Cardiac muscle cell (in vitro differentiated cells and primary cell): ENCODE results near the gene PPFIA4. TPM values are rescaled to one million over a fixed set of nuclear protein-coding genes. Genes with fewer than 3 reads are reported as not detected.

Experiments
- DNase-seq, 2 donors: peaks; one replicate each; pipeline versions ENCODE4 v3.0.0 to v3.0.0-alpha.2; 2010 to 2017; ENCODE audit warnings: low read depth in 1 of 2, low spot score in 1 of 2
- H3K27ac ChIP-seq: fragments of 200-600 bp; sonication (generic); 2 replicates; pipeline ENCODE4 v1.5.1; 2016
- H3K27me3 ChIP-seq: fragments of 200-600 bp; sonication (generic); 2 replicates; pipeline ENCODE4 v1.6.0; 2016; ENCODE audit warnings: control low read depth
- H3K36me3 ChIP-seq: fragments of 200-600 bp; sonication (generic); 2 replicates; pipeline ENCODE4 v1.5.1; 2016; ENCODE audit warnings: control low read depth
- H3K4me1 ChIP-seq: fragments of 200-600 bp; sonication (generic); 2 replicates; pipeline ENCODE4 v1.8.1; 2017; ENCODE audit warnings: low read depth, mild to moderate bottlenecking, mixed run types
- H3K4me3 ChIP-seq: fragments of 200-600 bp; sonication (generic); 2 replicates; pipeline ENCODE4 v1.5.1; 2016; ENCODE audit warnings: mild to moderate bottlenecking
- H3K9me3 ChIP-seq: fragments of 200-600 bp; sonication (generic); 2 replicates; pipeline ENCODE4 v1.5.1; 2017; ENCODE audit warnings: low read depth, mild to moderate bottlenecking, control low read depth
- polyA plus RNA-seq: library from polyadenylated mRNA; unstranded; fragments of >200 nt; fragmentation: Nextera tagmentation; extraction: Ambion mirVana; gene quantifications from 2 replicates; pipeline ENCODE4 v1.2.1, GENCODE V29; 2016
- total RNA-seq: library from RNA; depleted of rRNA; stranded (reverse); fragments of >200 nt; gene quantifications from 2 replicates; pipeline ENCODE4 v1.2.3, GENCODE V29; 2016
- TF ChIP-seq, protein P1 (sequence below): IDR thresholded peaks from 2 replicates; pipeline ENCODE4 v1.5.1; 2012; ENCODE audit warnings: low read depth, mild to moderate bottlenecking, low read length

The PPFIA4 gene
- total and polyA plus RNA-seq, 2 experiments from 2014 or later, result 97.5 to 207 TPM

DNA sequence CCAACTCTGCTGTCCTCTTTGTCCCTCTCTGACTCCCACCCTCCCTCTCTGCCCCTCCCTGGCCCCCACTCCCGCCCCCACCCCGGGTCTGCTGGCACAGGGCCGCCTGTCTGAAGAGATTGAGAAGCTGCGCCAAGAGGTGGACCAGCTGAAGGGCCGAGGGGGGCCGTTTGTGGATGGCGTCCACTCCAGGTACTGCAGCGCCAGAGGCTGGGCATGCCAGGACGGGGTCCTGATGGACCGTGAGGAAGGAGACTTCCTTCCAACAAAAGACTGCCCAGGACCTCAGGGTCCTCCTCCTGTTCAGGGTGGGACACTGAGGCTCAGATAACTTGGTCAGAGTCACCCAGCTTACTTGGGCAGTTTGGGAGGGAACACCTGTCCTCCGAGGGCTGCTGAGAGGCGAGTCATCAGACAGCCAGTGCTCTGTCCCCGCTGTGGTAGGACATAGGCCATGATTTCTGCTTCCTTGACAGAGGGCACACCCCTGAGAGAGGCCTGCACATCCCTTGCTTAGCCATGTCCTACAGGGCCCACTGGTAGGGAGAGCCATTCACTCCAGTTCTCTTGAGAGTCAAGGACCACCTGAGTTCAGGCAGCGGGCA, 23.4 kb downstream of the PPFIA4 start:
- H3K4me3 ChIP-seq, result no peak overlapping the region
- H3K27ac ChIP-seq, result no peak overlapping the region
- TF ChIP-seq, protein P1, sequence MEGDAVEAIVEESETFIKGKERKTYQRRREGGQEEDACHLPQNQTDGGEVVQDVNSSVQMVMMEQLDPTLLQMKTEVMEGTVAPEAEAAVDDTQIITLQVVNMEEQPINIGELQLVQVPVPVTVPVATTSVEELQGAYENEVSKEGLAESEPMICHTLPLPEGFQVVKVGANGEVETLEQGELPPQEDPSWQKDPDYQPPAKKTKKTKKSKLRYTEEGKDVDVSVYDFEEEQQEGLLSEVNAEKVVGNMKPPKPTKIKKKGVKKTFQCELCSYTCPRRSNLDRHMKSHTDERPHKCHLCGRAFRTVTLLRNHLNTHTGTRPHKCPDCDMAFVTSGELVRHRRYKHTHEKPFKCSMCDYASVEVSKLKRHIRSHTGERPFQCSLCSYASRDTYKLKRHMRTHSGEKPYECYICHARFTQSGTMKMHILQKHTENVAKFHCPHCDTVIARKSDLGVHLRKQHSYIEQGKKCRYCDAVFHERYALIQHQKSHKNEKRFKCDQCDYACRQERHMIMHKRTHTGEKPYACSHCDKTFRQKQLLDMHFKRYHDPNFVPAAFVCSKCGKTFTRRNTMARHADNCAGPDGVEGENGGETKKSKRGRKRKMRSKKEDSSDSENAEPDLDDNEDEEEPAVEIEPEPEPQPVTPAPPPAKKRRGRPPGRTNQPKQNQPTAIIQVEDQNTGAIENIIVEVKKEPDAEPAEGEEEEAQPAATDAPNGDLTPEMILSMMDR, result no peak
- peaks cover 7% of the 10 kb centered on the region for H3K4me1 ChIP-seq
- no peak for DNase-seq
- H3K27me3 ChIP-seq, result no peaks in the 10 kb centered on the region
- peaks cover 56% of the 10 kb centered on the region for H3K36me3 ChIP-seq
- H3K9me3 ChIP-seq, result no peaks in the 10 kb centered on the region

DNA sequence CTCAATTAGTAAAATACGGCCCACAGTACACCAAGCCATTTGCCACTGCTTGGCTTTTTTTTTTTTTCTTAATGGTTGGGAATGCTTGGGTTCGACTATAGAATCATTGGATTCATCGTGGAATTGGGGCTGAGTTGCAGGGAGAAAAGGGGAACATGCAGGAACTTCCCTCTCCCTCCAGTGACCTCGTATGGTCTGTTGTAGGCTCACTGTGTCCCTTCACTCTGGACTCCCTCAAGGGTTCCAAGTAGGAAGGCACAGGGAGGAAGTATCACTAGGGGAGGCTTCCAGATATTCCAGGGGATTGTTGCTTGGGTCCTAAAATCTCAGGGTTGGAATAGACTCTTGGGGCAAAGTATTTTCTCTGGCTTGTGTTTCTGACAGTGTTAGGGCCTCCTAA, 24.5 kb downstream of the PPFIA4 start:
- no peak for DNase-seq

GRCh38 chr1:203051841-203052324, 25.6 kb downstream of the PPFIA4 start:
- Histone ChIP-seq H3K4me3 (no peak overlapping the region), H3K9me3 (no peaks in the 10 kb centered on the region), H3K27me3 (no peaks in the 10 kb centered on the region), H3K27ac (peak overlapping the region; percentile 22), H3K4me1 (peaks cover 7% of the 10 kb centered on the region), H3K36me3 (peaks cover 61% of the 10 kb centered on the region)
- DNase-seq, result no peak
- TF ChIP-seq, protein P1, result no peak

More for the DNA sequence above, 24.5 kb downstream of the PPFIA4 start:
- H3K27me3 ChIP-seq, result no peaks in the 10 kb centered on the region
- no peak overlapping the region for H3K27ac ChIP-seq
- no peak overlapping the region for H3K4me3 ChIP-seq
- H3K9me3 ChIP-seq, result no peaks in the 10 kb centered on the region
- peaks cover 7% of the 10 kb centered on the region for H3K4me1 ChIP-seq
- TF ChIP-seq, protein P1, result no peak
- H3K36me3 ChIP-seq, result peaks cover 56% of the 10 kb centered on the region

DNA sequence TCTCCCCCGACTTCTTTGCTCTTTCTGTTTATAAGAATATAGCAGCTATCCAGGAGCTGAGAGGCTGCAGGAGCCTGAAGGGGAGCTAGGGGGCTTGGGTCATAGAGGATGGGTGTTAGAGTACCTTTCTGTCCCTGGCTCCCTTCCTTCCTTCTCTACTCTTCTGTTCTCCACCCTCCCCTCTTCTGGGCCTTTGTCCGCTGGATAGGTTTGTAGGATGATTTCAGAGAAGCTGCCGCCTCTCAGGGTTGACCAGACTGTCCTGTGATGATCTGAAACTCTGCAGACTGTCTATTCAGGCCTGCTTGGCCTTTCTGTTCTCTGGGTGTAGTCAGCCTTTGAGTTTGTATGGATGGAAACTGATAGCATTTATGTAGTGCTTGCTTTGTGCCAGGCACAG, 26.3 kb downstream of the PPFIA4 start:
- no peak for DNase-seq
- peaks cover 7% of the 10 kb centered on the region for H3K4me1 ChIP-seq
- TF ChIP-seq, protein P1, result no peak
- no peak overlapping the region for H3K4me3 ChIP-seq
- H3K27me3 ChIP-seq, result no peaks in the 10 kb centered on the region
- H3K27ac ChIP-seq, result no peak overlapping the region
- H3K36me3 ChIP-seq, result peaks cover 60% of the 10 kb centered on the region
- no peaks in the 10 kb centered on the region for H3K9me3 ChIP-seq

DNA sequence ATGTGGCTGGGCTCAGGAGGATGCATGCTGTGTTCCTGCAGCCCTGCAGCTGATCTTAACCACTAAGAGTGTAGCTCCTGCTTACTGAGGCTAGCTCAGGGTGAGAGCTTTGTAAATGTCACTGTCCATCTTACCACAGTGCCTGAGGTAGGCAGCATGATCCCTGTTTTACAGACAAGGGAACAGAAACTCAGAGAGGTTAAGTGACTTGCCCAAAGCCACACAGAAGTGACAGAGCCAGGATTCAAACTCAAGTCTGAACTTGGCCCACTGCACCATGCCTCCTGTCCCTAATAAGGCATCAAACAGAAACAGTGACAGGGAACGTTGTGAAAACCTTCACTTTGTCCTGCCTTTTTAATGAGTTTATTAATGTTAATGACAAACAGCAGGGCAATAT, 27.9 kb downstream of the PPFIA4 start:
- Histone ChIP-seq H3K27me3 (no peaks in the 10 kb centered on the region), H3K27ac (no peak overlapping the region), H3K4me3 (no peak overlapping the region), H3K36me3 (peaks cover 65% of the 10 kb centered on the region), H3K9me3 (no peaks in the 10 kb centered on the region), H3K4me1 (peaks cover 7% of the 10 kb centered on the region)
- TF ChIP-seq, protein P1, result no peak
- DNase-seq, result no peak
